Measurements from ENCODE around the gene PRSS27. TPM values are rescaled to one million over a fixed set of nuclear protein-coding genes. Genes with fewer than 3 reads are reported as not detected.

The PRSS27 gene
- total and polyA plus RNA-seq, 2 donors (not counting 3 experiments of a cell fraction or from before 2014, with no cell fraction given) = 0.33 to 0.53 TPM

GRCh38 chr16:2709588-2709984 is 10.4 kb downstream of the PRSS27 start:
- DNase-seq (ENCODE audit: low read depth, low spot score) (no peak), FAIRE-seq (no peak)
- Histone ChIP-seq H3K36me3 (ENCODE audit: control insufficient read depth in 2 of 2, extremely low read depth in 1 of 2, insufficient read depth in 2 of 2, low read length in 2 of 2) (peaks cover 0 to 22% of the 10 kb centered on the region in 2 experiments), H3K9ac (replicated peaks; ENCODE audit: extremely low read depth, insufficient read depth, low read length) (no peak overlapping the region), H3K4me3 (replicated peaks in 1 of 3; ENCODE audit: insufficient read depth in 1 of 3, low read depth in 1 of 3, low read length in 3 of 3) (no peak overlapping the region), H3K27me3 (ENCODE audit: control insufficient read depth in 2 of 2, insufficient read depth in 2 of 2, low read length in 2 of 2) (no peaks in the 10 kb centered on the region), H3K4me1 (ENCODE audit: control insufficient read depth, extremely low read depth, insufficient read depth, low read length) (no peaks in the 10 kb centered on the region), H3K9me1 (replicated peaks; ENCODE audit: control insufficient read depth, extremely low read depth, insufficient read depth, low read length) (no peaks in the 10 kb centered on the region), H3K79me2 (ENCODE audit: control insufficient read depth, insufficient read depth, low read length) (no peaks in the 10 kb centered on the region), H3K27ac (ENCODE audit: insufficient read depth, low read depth, low read length) (no peak overlapping the region), H3K4me2 (ENCODE audit: insufficient read depth, low read length) (no peak overlapping the region), H4K20me1 (replicated peaks; ENCODE audit: control insufficient read depth, extremely low read depth, insufficient read depth, low read length) (no peaks in the 10 kb centered on the region), H3K9me3 (replicated peaks; ENCODE audit: control insufficient read depth, insufficient read depth, low read length) (no peaks in the 10 kb centered on the region), H2AFZ (ENCODE audit: low read depth, low read length) (no peak overlapping the region)
- TF ChIP-seq MAX (IDR thresholded peaks at IDR 0.05; ENCODE audit: insufficient read depth, insufficient read length) (no peak), MYC (IDR thresholded peaks at IDR 0.05; ENCODE audit: low read depth, low read length) (no peak), CTCF (IDR thresholded peaks at IDR 0.05; ENCODE audit: extremely low read depth in 1 of 2, insufficient read depth in 1 of 2, low read depth in 1 of 2, low read length in 2 of 2) (no peak), GATA2 (IDR thresholded peaks at IDR 0.05; ENCODE audit: insufficient read depth, insufficient read length, low read depth, low read length) (no peak), POLR2A (IDR thresholded peaks at IDR 0.05; ENCODE audit: low read depth, low read length) (no peak), POLR2AphosphoS5 (IDR thresholded peaks at IDR 0.05; ENCODE audit: insufficient read depth, low read depth, low read length) (no peak), JUN (IDR thresholded peaks at IDR 0.05; ENCODE audit: borderline replicate concordance, insufficient read depth, insufficient read length, low read depth) (no peak), FOS (IDR thresholded peaks at IDR 0.05; ENCODE audit: borderline replicate concordance, insufficient read depth, low read length) (no peak), EZH2 (IDR thresholded peaks at IDR 0.05; ENCODE audit: borderline replicate concordance, low read depth, low read length, severe bottlenecking) (no peak)
- CTCF ChIA-PET = no interaction called here
- dilution Hi-C loops (cut with MboI; ENCODE audit: extremely low pct_ligation_motif_present, low sequenced_read_pairs) = no loop called here
- POLR2A ChIA-PET = no interaction called here
- intact Hi-C loops (cut with micrococcal nuclease) = no loop called here
- no TSS peak for BruUV-seq (replicated peaks)

Data from endothelial cell of umbilical vein (primary cell).